H1 (cell line): ENCODE results near the gene APOBEC3H. TPM values are rescaled to one million over a fixed set of nuclear protein-coding genes. Genes with fewer than 3 reads are reported as not detected.

Experiments
- CTCF ChIA-PET: fragments of 300-600 bp; sonication (Branson Sonifier 250); formaldehyde crosslinking; loops from one replicate; lab custom pipeline; 2021; ENCODE audit not compliant: partially characterized antibody; lab: Charles Lee
- POLR2A ChIA-PET: fragments of 300-600 bp; sonication (Branson Sonifier 250); formaldehyde crosslinking; loops from one replicate; lab custom pipeline; 2021; ENCODE audit warnings: inconsistent platforms; ENCODE audit not compliant: partially characterized antibody; lab: Charles Lee
- DNase-seq, 2 experiments: peaks; one replicate each; pipeline versions ENCODE4 v3.0.0 to v3.0.0-alpha.2; 2010 to 2022; ENCODE audit warnings: low spot score in 2 of 2, low read depth in 1 of 2, mixed read lengths in 1 of 2
- FAIRE-seq: peaks from 2 replicates; lab custom pipeline; 2011; peaks lifted over from hg19 to GRCh38; lab: Jason Lieb, UNC
- H2AFZ ChIP-seq: 2 replicates; pipeline ENCODE4 v1.8.1; 2012; ENCODE audit warnings: low read length, inconsistent platforms
- H2AK5ac ChIP-seq: 2 replicates; pipeline ENCODE4 v1.6.1; 2013; ENCODE audit warnings: low read depth, low read length
- H2BK120ac ChIP-seq: replicated peaks from 2 replicates; pipeline ENCODE3; 2013; ENCODE audit warnings: low read depth, low read length, inconsistent platforms
- H2BK12ac ChIP-seq: 2 replicates; pipeline ENCODE4 v1.6.1; 2013; ENCODE audit warnings: low read depth, low read length
- H2BK15ac ChIP-seq: 2 replicates; pipeline ENCODE4 v1.6.1; 2013; ENCODE audit warnings: low read length
- H2BK20ac ChIP-seq: 2 replicates; pipeline ENCODE4 v1.6.1; 2013; ENCODE audit warnings: low read length
- H2BK5ac ChIP-seq: 2 replicates; pipeline ENCODE4 v1.6.1; 2013; ENCODE audit warnings: low read depth, low read length
- H3K14ac ChIP-seq: 2 replicates; pipeline ENCODE4 v1.6.1; 2013; ENCODE audit warnings: inconsistent platforms; ENCODE audit not compliant: insufficient read length
- H3K18ac ChIP-seq: 2 replicates; pipeline ENCODE4 v1.6.1; 2013; ENCODE audit warnings: low read length; ENCODE audit errors: extremely low read depth
- H3K23ac ChIP-seq: 2 replicates; pipeline ENCODE4 v1.6.1; 2013; ENCODE audit warnings: inconsistent platforms; ENCODE audit not compliant: insufficient read length
- H3K23me2 ChIP-seq: 2 replicates; pipeline ENCODE4 v1.6.1; 2013; ENCODE audit warnings: low read depth, low read length
- H3K27ac ChIP-seq: 2 replicates; pipeline ENCODE4 v1.6.1; 2011; ENCODE audit warnings: low read depth, low read length, inconsistent platforms
- H3K27me3 ChIP-seq, 4 experiments: replicated peaks in 1 of 4; 1 replicate in 1 of 4; 2 replicates in 3 of 4; pipeline versions ENCODE4 v1.6.1 to v1.8.1; 2011 to 2013; ENCODE audit warnings: low read length in 3 of 4, mild to moderate bottlenecking in 3 of 4, inconsistent platforms in 2 of 4, mixed read lengths in 2 of 4, moderate library complexity in 1 of 4; ENCODE audit not compliant: control insufficient read depth in 3 of 4, insufficient read depth in 3 of 4; ENCODE audit errors: extremely low read depth in 1 of 4
- H3K36me3 ChIP-seq, 4 experiments: 2 replicates each; pipeline versions ENCODE4 v1.6.1 to v1.8.1; 2011 to 2013; ENCODE audit warnings: mild to moderate bottlenecking in 4 of 4, low read length in 3 of 4, moderate library complexity in 2 of 4, control low read depth in 1 of 4, inconsistent platforms in 1 of 4; ENCODE audit not compliant: insufficient read depth in 4 of 4, control insufficient read depth in 2 of 4
- H3K4ac ChIP-seq: replicated peaks from 2 replicates; pipeline ENCODE3; 2013; ENCODE audit warnings: low read length, low read depth, mixed read lengths, inconsistent platforms; ENCODE audit not compliant: insufficient read length
- H3K4me1 ChIP-seq, 4 experiments: replicated peaks in 1 of 4; 1 replicate in 1 of 4; 2 replicates in 3 of 4; pipeline versions ENCODE4 v1.6.1 to v1.8.1; 2011 to 2013; ENCODE audit warnings: low read length in 3 of 4, inconsistent platforms in 2 of 4, mixed read lengths in 1 of 4; ENCODE audit not compliant: insufficient read depth in 4 of 4, control insufficient read depth in 3 of 4
- H3K4me2 ChIP-seq, 2 experiments: 2 replicates each; pipeline versions ENCODE4 v1.6.1 to v1.8.1; 2011 to 2013; ENCODE audit warnings: low read depth in 2 of 2, low read length in 2 of 2, control low read depth in 1 of 2, inconsistent platforms in 1 of 2, mild to moderate bottlenecking in 1 of 2; ENCODE audit not compliant: insufficient read depth in 1 of 2
- H3K4me3 ChIP-seq, 4 experiments: fragments of 200-600, 300-600 bp in 1 of 4; sonication (generic), shearing (Covaris generic), sonication (Bioruptor Twin) in 1 of 4; 2 replicates each; pipeline versions ENCODE4 v1.5.1 to v1.8.1; 2011 to 2016; ENCODE audit warnings: low read length in 4 of 4, low read depth in 3 of 4, control low read depth in 2 of 4, inconsistent platforms in 2 of 4, mild to moderate bottlenecking in 2 of 4, mixed read lengths in 1 of 4, moderate library complexity in 1 of 4; ENCODE audit not compliant: insufficient read depth in 2 of 4; ENCODE audit errors: extremely low read depth in 1 of 4
- H3K56ac ChIP-seq: replicated peaks from 2 replicates; pipeline ENCODE3; 2013; ENCODE audit warnings: low read depth, mild to moderate bottlenecking, mixed read lengths, low read length, inconsistent platforms; ENCODE audit not compliant: insufficient read length
- H3K79me1 ChIP-seq: 2 replicates; pipeline ENCODE4 v1.6.1; 2013; ENCODE audit warnings: low read depth, low read length, control low read depth
- H3K79me2 ChIP-seq, 2 experiments: 2 replicates each; pipeline versions ENCODE4 v1.6.1 to v1.8.1; 2012 to 2013; ENCODE audit warnings: low read length in 2 of 2, mild to moderate bottlenecking in 2 of 2, inconsistent platforms in 1 of 2; ENCODE audit not compliant: insufficient read depth in 2 of 2, control insufficient read depth in 1 of 2
- H3K9ac ChIP-seq, 4 experiments: replicated peaks in 1 of 4; 1 replicate in 1 of 4; 2 replicates in 3 of 4; pipeline versions ENCODE4 v1.6.1 to v1.8.1; 2011 to 2013; ENCODE audit warnings: low read depth in 3 of 4, low read length in 3 of 4, control low read depth in 2 of 4, mild to moderate bottlenecking in 2 of 4, moderate library complexity in 2 of 4, inconsistent platforms in 1 of 4; ENCODE audit errors: extremely low read depth in 1 of 4
- H3K9me3 ChIP-seq, 2 experiments: 2 replicates each; pipeline versions ENCODE4 v1.6.1 to v1.8.1; 2012 to 2013; ENCODE audit warnings: mild to moderate bottlenecking in 2 of 2, moderate library complexity in 2 of 2, control low read depth in 1 of 2, inconsistent platforms in 1 of 2, low read depth in 1 of 2, low read length in 1 of 2, mixed read lengths in 1 of 2; ENCODE audit not compliant: insufficient read depth in 2 of 2
- H4K20me1 ChIP-seq, 2 experiments: replicated peaks in 1 of 2; 2 replicates each; pipeline versions ENCODE3 to v1.8.1; 2011 to 2013; ENCODE audit warnings: inconsistent platforms in 2 of 2, low read length in 2 of 2, mild to moderate bottlenecking in 1 of 2; ENCODE audit not compliant: insufficient read depth in 2 of 2, control insufficient read depth in 1 of 2
- H4K5ac ChIP-seq: 2 replicates; pipeline ENCODE4 v1.6.1; 2013; ENCODE audit warnings: low read length, low read depth, mixed read lengths, inconsistent platforms; ENCODE audit not compliant: insufficient read length
- H4K8ac ChIP-seq: 2 replicates; pipeline ENCODE4 v1.8.0; 2013; ENCODE audit warnings: mild to moderate bottlenecking, moderate library complexity, low read length, inconsistent platforms; ENCODE audit not compliant: insufficient read depth; ENCODE audit errors: extremely low read depth
- H4K91ac ChIP-seq: replicated peaks from 2 replicates; pipeline ENCODE3; 2013; ENCODE audit warnings: low read length, mixed read lengths, inconsistent platforms; ENCODE audit not compliant: insufficient read length
- BACH1 ChIP-seq: IDR thresholded peaks from 2 replicates; pipeline ENCODE4 v1.6.1; 2012; ENCODE audit warnings: low read length, improper control_type of control experiment
- BCL11A ChIP-seq, 2 experiments: IDR thresholded peaks; one replicate each; pipeline ENCODE4 v1.6.1; 2011; ENCODE audit warnings: low read depth in 2 of 2, low read length in 2 of 2, mild to moderate bottlenecking in 2 of 2
- CEBPB ChIP-seq: IDR thresholded peaks from 2 replicates; pipeline ENCODE4 v1.6.1; 2012; ENCODE audit warnings: low read depth, low read length
- CHD1 ChIP-seq: IDR thresholded peaks from 2 replicates; pipeline ENCODE4 v1.6.1; 2012; ENCODE audit warnings: low read depth, low read length, improper control_type of control experiment
- CHD2 ChIP-seq: IDR thresholded peaks from 2 replicates; pipeline ENCODE4 v1.6.1; 2012; ENCODE audit warnings: low read length, improper control_type of control experiment
- CREB1 ChIP-seq: IDR thresholded peaks from 2 replicates; pipeline ENCODE4 v1.6.1; 2012; ENCODE audit warnings: inconsistent platforms
- JUN ChIP-seq: IDR thresholded peaks from 2 replicates; pipeline ENCODE4 v1.6.1; 2011; ENCODE audit warnings: low read depth, mild to moderate bottlenecking, improper control_type of control experiment, low read length
- MAX ChIP-seq: IDR thresholded peaks from 2 replicates; pipeline ENCODE4 v1.6.1; 2012; ENCODE audit warnings: inconsistent platforms
- RBBP5 ChIP-seq: IDR thresholded peaks from 2 replicates; pipeline ENCODE4 v1.7.1; 2012; ENCODE audit warnings: low read depth, mild to moderate bottlenecking, inconsistent platforms, low read length, moderate library complexity, borderline replicate concordance
- SP4 ChIP-seq: IDR thresholded peaks from 2 replicates; pipeline ENCODE4 v1.6.1; 2012; ENCODE audit warnings: low read length, inconsistent platforms
- SRF ChIP-seq: IDR thresholded peaks from 2 replicates; pipeline ENCODE4 v1.6.1; 2011; ENCODE audit warnings: mild to moderate bottlenecking, low read depth, low read length, moderate library complexity
- TAF1 ChIP-seq: IDR thresholded peaks from 2 replicates; pipeline ENCODE4 v1.6.1; 2011; ENCODE audit warnings: mild to moderate bottlenecking, low read depth, low read length
- TEAD4 ChIP-seq: IDR thresholded peaks from 2 replicates; pipeline ENCODE4 v1.6.1; 2012; ENCODE audit warnings: low read depth, low read length, inconsistent platforms, mixed read lengths
- USF2 ChIP-seq: IDR thresholded peaks from 2 replicates; pipeline ENCODE4 v1.6.1; 2011; ENCODE audit warnings: low read length, improper control_type of control experiment
- WGBS, 2 experiments: shearing (Covaris generic) in 1 of 2; methylation state at CpG; one replicate each; pipeline versions ENCODE4 v1.1.6 to v1.1.7; 2013 to 2015; ENCODE audit warnings: low lambda C conversion rate in 2 of 2, mixed read lengths in 2 of 2, inconsistent platforms in 1 of 2, low coverage in 1 of 2, missing lambda C conversion rate in 1 of 2; ENCODE audit not compliant: insufficient replicate concordance in 2 of 2, insufficient coverage in 1 of 2, insufficient read length in 1 of 2; ENCODE audit errors: extremely low coverage in 1 of 2, missing lambda C conversion rate in 1 of 2; 5-methylcytosine and 5-hydroxymethylcytosine counted together
- polyA plus RNA-seq, 7 experiments: library from polyadenylated mRNA; depleted of rRNA in 3 of 7; stranded (reverse) in 5 of 7; unstranded in 2 of 7; fragments of >200 nt in 5 of 7; fragments of 200-250 nt in 2 of 7; gene quantifications; 1 replicate in 5 of 7; 2 replicates in 1 of 7; 4 replicates in 1 of 7; pipeline versions ENCODE4 v1.2.1 to v1.2.3, GENCODE V29; 2011 to 2013; ENCODE audit warnings: missing spikeins in 2 of 7, mixed read lengths in 2 of 7
- total RNA-seq: library from RNA; stranded (reverse); fragmentation: NEBNext Ultra II Directional; extraction: Animal tissue kit (Norgen Biotek cat#: 25700); gene quantifications from 2 replicates; pipeline ENCODE4 v1.2.1, GENCODE V29; 2021

Gene APOBEC3H
- total and polyA plus RNA-seq, 2 of the 8 experiments (the other 6 are each of a cell fraction or from before 2014, with no cell fraction given): 0.47 to 0.56 TPM

GRCh38 chr22:39103431-39103830 lies 6.4 kb downstream of the APOBEC3H start:
- no peak overlapping the region for H2AFZ ChIP-seq
- TF ChIP-seq RBBP5 (no peak), JUN (no peak), USF2 (no peak), TAF1 (no peak), CHD1 (no peak), MAX (no peak), CEBPB (no peak), SP4 (no peak), CREB1 (no peak), BACH1 (no peak), TEAD4 (no peak), SRF (no peak), CHD2 (no peak), BCL11A (IDR thresholded peaks at IDR 0.05; ENCODE audit: low read depth in 2 of 2, low read length in 2 of 2) (no peak)
- TF ChIP-seq, all 59 proteins: peak for 0
- Histone ChIP-seq H2BK12ac (no peak overlapping the region), H3K4me3 (no peak overlapping the region), H2BK15ac (no peak overlapping the region), H3K79me1 (no peaks in the 10 kb centered on the region), H3K56ac (no peak overlapping the region), H3K79me2 (no peaks in the 10 kb centered on the region), H3K9ac (no peak overlapping the region), H2BK20ac (no peak overlapping the region), H3K18ac (no peak overlapping the region), H4K91ac (no peak overlapping the region), H3K27me3 (no peaks in the 10 kb centered on the region), H3K27ac (no peak overlapping the region), H3K23ac (no peak overlapping the region), H4K5ac (no peak overlapping the region), H2BK5ac (no peak overlapping the region), H3K14ac (no peak overlapping the region), H3K36me3 (no peaks in the 10 kb centered on the region), H3K23me2 (no peaks in the 10 kb centered on the region), H3K4ac (no peak overlapping the region), H2BK120ac (no peak overlapping the region), H2AK5ac (no peak overlapping the region), H3K9me3 (no peaks in the 10 kb centered on the region), H3K4me1 (peaks cover 0 to 11% (median 3%) of the 10 kb centered on the region in 4 experiments; a peak in 5 of 7 replicates), H4K20me1 (no peaks in the 10 kb centered on the region), H3K4me2 (no peak overlapping the region), H4K8ac (no peak overlapping the region)
- POLR2A ChIA-PET: interaction anchor here (0.9 kb wide), 1 partner anchor 11 kb away, joined by 3 read pairs; no protein-coding TSS in a partner anchor
- CTCF ChIA-PET: interaction anchor here (0.9 kb wide), 1 partner anchor 15 kb away, joined by 3 read pairs; no protein-coding TSS in a partner anchor
- 84% methylated on average over 2 of the region's 2 CpGs; no CpG with 5 or more reads in 1 of the 2 experiments for WGBS, 2 experiments
- DNase-seq (no peak), FAIRE-seq (no peak)
